HG02885 (cell line): ENCODE data around the gene NCBP3.

ENCODE experiments used
- ATAC-seq: cut with Tn5 transposase; IDR thresholded peaks from one replicate; pipeline ENCODE4 v1.9.1; 2021; ENCODE audit warnings: mild to moderate bottlenecking; ENCODE audit not compliant: unreplicated experiment, poor library complexity

Gene NCBP3

DNA sequence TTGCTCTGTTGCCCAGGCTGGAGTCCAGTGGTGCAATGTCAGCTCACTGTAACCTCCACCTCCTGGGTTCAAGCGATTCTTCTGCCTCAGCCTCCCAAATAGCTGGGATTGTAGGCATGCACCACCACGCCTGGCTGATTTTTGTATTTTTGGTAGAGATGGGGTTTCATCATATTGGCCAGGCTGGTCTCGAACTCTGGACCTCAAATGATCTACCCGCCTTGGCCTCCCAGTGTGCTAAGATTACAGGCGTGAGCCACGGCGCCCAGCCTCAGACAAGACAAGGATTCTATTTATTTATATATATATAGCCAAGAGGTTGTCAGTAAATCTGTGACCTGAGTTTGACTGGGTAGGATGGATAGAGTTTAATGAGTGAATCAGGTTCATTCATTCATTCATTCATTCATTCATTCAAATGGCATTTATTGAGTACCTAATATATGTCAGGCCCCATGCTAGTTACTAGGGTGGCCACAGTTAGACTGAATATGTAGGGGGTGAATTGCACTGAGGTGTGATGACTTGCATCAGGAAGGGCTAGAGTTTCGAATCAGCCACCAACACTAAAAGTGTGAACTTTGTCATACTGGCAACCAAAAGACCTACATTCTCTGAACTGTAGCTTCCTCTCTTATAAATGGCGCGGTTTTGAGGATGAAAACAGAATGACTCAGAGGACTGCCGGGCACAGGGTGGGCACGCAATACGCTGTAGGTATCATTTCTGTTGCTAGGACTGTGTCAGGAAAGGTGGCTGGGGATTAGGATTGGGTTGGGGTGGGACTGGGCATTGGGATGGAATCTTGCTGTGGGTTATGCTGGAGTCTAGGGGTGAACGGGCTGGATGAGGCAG lies 82.9 kb downstream of the NCBP3 start:
- peak; percentile 59 for ATAC-seq

DNA sequence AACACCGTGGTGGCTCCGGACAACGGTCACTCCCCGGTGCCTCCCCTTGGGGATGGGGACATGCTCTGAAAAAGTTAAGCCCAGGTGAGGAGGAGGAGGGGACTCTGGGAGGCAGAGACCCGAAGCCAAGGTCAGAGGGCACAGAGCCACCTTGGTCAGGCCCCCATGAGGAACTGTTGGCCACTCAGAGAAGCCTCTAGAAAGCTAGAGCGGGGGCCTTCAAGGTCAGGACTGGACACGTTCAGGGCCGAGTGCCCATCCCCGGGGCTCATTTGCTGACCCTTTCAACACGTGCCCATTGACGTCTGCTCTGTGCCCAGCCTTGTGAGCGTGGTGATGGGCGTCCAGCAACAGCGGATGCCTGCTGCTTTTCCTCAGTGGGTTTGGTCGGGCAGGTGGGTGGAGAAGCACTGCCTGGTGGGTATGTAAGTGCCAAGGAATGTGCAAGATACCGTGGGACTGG lies 84.1 kb downstream of the NCBP3 start:
- ATAC-seq: no peak

DNA sequence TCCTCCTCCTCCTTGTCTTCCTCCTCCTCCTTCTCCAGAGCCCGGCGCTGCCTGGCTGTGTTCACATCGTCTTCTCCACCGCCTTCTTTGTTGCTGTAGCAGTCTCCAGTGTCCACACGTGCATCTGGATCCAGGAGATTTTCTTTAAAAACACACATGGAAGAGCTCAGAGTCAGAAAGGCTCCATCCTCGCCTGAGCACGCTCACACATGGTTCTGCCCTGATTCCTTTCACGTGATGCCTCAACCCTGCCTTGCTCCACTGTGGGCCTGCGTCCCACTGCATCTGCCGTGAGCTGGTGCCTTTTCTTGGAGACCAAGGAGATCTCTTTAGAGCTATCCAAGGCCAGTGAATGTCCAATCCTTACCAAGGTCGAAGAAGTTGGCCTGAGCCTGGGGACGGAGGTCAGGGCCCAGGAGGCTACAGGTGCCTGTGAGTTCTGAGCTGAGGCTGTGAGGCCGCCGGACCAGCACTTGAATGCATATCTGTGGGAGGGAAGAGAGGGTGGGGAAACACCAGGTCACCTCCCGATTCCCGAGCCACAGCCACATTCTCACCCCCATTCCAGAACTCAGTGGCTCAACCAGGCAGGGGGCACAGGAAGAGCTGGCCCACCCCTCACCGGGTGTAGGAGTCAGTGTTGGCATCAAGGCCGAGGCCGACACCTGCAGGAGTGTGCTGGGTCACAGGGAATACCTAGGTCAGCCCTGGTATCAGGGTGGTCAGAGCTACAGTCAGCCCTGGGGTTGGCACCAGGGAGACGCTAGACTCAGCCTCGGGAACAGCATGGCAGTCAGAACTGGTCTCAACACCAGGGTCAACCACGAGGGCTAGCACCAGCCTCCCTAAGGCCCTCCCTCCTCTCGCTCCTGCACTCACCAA lies 84.8 kb downstream of the NCBP3 start:
- ATAC-seq: no peak

DNA sequence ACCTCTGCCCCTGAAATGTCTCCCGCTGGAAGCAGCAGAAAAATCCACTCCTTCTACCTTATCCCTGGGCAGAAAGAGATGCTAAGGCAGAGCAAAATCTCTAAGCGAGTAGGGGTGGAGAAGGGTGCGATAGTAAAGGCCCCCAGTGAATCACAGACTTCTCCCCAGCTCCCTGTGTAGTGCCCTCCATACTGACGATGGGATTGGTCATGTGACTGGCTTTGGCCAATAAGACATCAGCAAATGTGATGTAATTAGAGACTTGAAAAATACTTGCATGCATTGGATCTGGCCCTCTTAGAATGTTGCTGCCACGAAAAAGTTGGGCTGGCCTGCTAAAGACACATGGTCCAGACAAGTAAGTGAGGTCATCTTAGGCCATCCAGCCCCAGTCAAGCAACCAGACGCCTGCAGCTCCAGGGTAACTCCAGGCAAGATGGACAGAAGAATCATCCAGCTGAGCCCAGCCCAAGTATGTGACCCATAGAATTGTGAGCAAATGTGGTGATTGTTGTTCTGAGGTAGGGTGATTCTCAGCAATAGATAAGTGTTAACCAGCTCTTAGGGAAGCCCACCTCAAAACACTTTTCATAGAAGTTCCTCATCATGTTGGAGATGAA lies 86.3 kb downstream of the NCBP3 start:
- ATAC-seq: no peak

DNA sequence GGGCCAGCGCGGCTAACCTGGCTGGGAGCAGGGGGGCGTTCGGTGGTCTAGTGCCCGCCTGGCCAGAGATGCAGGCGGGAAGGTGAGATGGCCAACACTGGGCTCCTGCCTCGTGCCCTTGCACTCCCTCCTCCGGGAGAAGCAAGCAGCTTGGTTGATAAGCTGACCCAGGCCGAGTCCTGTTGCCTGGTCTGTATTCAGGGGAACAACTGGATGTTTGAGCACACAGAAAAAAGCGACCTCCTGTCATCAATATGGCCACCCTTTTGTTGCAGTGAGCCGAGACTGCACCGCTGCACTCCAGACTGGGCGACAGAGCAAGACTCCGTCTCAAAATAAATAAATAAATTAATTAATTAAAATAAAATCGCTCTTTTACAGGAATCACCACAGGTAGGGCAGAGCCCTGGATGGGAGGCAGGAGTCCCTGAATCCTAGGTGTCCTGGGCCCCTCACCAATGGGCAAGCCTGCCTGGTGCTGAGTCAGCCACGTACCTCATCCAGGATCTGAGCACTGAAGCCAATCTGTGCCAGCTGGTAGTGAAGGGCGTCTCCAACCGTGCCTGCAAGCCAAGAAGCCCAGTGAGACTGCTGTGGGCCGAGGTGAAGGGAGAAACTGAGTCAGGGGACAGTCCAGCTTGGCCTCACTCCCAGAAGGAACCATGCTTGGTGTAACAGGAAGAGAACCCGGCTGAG lies 90.6 kb downstream of the NCBP3 start:
- no peak for ATAC-seq

DNA sequence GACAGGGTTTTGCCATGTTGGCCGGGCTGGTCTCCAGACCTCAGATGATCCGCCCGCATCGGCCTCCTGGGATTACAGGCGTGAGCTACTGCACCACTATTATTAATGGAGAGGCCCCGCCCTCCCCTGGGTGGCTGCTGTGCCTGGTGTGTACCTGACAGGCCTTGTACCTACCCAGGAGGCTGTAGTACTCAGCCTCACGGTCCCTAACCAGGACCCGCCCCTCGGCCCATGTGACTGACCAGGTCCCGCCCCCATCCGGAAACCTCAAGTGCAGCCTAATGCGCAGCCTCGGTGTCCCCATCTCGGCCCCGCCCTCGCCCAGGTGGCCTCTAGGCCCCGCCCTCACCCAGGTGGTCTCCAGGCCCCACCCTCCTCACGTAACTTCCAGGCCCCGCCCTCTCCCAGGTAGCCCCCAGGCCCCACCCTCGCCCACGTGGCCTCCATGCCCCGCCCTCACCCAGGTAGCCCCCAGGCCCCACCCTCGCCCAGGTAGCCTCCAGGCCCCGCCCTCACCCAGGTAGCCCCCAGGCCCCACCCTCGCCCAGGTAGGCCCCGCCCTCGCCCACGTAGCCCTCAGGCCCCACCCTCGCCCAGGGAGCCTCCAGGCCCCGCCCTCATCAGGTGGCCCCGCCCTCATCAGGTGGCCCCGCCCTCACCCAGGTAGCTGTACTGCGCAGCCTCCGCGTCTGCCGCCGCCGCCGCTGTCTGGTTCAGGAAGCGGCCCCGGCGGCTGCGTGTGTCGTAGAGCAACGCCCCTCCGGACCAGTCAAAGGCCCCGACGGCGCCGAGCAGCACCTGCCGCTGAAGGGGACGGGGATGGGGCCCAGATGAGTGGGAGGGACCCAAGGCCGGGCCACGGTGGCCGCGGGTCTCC lies 91.3 kb downstream of the NCBP3 start:
- no peak for ATAC-seq

DNA sequence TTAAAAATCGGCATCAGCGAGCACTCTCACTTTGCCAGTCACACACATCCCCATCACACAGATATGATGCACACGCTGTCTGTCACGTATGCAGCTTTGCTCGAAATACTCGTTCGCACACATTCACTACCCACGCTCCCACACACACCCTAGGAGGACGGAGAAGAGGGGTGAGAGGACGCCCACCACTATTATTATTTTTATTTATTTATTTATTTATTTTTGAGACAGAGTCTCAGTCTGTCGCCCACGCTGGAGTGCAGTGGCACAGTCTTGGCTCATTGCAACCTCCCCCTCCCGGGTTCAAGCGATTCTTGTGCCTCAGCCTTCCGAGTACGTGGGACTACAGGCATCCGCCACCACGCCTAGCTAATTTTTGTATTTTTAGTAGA lies 92.0 kb downstream of the NCBP3 start:
- no peak for ATAC-seq

DNA sequence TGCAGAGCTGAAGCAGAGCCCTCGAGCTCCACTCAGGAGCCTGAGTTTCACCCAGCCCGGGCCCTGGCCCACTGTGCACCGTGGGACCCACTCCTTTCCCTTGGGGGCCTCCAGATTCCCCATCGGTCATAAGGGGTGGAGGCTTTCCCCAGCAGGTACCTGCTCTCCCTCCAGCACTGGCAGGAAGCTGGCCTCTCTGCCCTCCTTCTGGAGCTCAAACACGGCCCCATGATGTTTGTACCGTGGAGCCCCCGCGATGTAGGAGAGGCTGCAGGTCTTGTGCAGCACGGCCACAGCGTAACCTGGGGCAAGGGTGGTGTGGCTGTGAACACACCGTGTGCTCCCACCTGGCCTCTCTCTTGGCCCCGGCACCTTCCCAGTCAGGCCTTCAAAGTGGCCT lies 92.4 kb downstream of the NCBP3 start:
- no peak for ATAC-seq
